Right cardiac atrium (tissue), 5 donors: ENCODE measurements around the gene MDFIC2. TPM values are rescaled to one million over a fixed set of nuclear protein-coding genes. Genes with fewer than 3 reads are reported as not detected.
"Not testable (repeated sequence)": the region's sequence is repeated elsewhere in the genome, so short reads cannot be mapped to it uniquely, and the experiment has no call there.

Experiments used
- ATAC-seq, 2 donors: fragments of 200-7000 bp; cut with Tn5 transposase; one replicate each; pipeline versions ENCODE4 v1.8.0 to v1.9.1; 2020; ENCODE audit warnings: moderate library complexity in 2 of 2, mild to moderate bottlenecking in 1 of 2
- DNase-seq, 3 donors: peaks; one replicate each; pipeline ENCODE4 v3.0.0-alpha.2; 2020
- H3K27ac ChIP-seq: one replicate; pipeline ENCODE4 v1.5.1; 2013; ENCODE audit warnings: mild to moderate bottlenecking, low read length, control low read depth, moderate library complexity
- H3K27me3 ChIP-seq: one replicate; pipeline ENCODE4 v1.6.1; 2013; ENCODE audit not compliant: control insufficient read depth, insufficient read depth
- H3K4me1 ChIP-seq: one replicate; pipeline ENCODE4 v1.6.1; 2013; ENCODE audit warnings: low read length; ENCODE audit not compliant: control insufficient read depth, insufficient read depth
- H3K4me3 ChIP-seq: one replicate; pipeline ENCODE4 v1.5.1; 2013; ENCODE audit warnings: low read length, control low read depth
- H3K9me3 ChIP-seq: one replicate; pipeline ENCODE4 v1.6.1; 2013; ENCODE audit warnings: low read length; ENCODE audit not compliant: control insufficient read depth
- WGBS: extraction: QIAGEN DNeasy Blood & Tissue Kit; methylation state at CpG from one replicate; pipeline ENCODE4 v1.1.7; 2013; 5-methylcytosine and 5-hydroxymethylcytosine counted together
- intact Hi-C, 4 donors: fragments of 100-400 bp; cut with DNase I; formaldehyde crosslinking; loops; one replicate each; pipeline versions ENCODE4 v1.11.0 to v1.14.0; 2022 to 2023
- polyA plus RNA-seq: library from polyadenylated mRNA; stranded (reverse); fragments of 200-250 nt; gene quantifications from one replicate; pipeline ENCODE4 v1.2.3, GENCODE V29; 2013
- total RNA-seq, 4 donors: library from RNA; stranded (reverse); fragmentation: NEBNext Ultra II Directional; extraction: Animal tissue kit (Norgen Biotek cat#: 25700); gene quantifications; one replicate each; pipeline ENCODE4 v1.2.1, GENCODE V29; 2021
- donor health status: healthy with polysubstance abuse.
- donor health status: DM: no; HTN: yes; CAD: no.
- donor health status: DM: no; HTN: no; CAD: no.
- donor health status: DM: no; HTN: yes; CAD: no; lungs with severe emphysema.
- donor health status: DM: yes; HTN: yes; CAD: no.

Gene MDFIC2
- total and polyA plus RNA-seq, 5 donors, result not detected

- Histone ChIP-seq H3K27ac (no peak overlapping the region), H3K4me3 (no peak overlapping the region), H3K27me3 (no peaks in the 10 kb centered on the region), H3K4me1 (no peaks in the 10 kb centered on the region), H3K9me3 (no peaks in the 10 kb centered on the region)
- intact Hi-C loops, result no loop called here
- DNase-seq, result no peak
- WGBS, result 84% methylated on average over 15 of the region's 15 CpGs
- no peak for ATAC-seq
Measured at GRCh38 chr3:70231266-70231701, 81.2 kb downstream of the MDFIC2 start.

- H3K27me3 ChIP-seq, result no peaks in the 10 kb centered on the region
- H3K9me3 ChIP-seq, result no peaks in the 10 kb centered on the region
- no peak for DNase-seq
- WGBS, result 71% methylated on average over 3 of the region's 3 CpGs
- no peak overlapping the region for H3K27ac ChIP-seq
- H3K4me3 ChIP-seq, result no peak overlapping the region
- ATAC-seq, result no peak
- no peaks in the 10 kb centered on the region for H3K4me1 ChIP-seq
- intact Hi-C loops, result no loop called here
Measured at GRCh38 chr3:70227437-70227836, 85.0 kb downstream of the MDFIC2 start.

- intact Hi-C loops, result no loop called here
- ATAC-seq, result no peak
- DNase-seq, result no peak
- no peak overlapping the region for H3K27ac ChIP-seq
- 83% methylated on average over 3 of the region's 3 CpGs for WGBS
- H3K4me1 ChIP-seq, result no peaks in the 10 kb centered on the region
- H3K9me3 ChIP-seq, result no peaks in the 10 kb centered on the region
- H3K4me3 ChIP-seq, result no peak overlapping the region
- H3K27me3 ChIP-seq, result no peaks in the 10 kb centered on the region
Measured at GRCh38 chr3:70225146-70225545, 87.3 kb downstream of the MDFIC2 start.

GRCh38 chr3:70224337-70224736 lies 88.1 kb downstream of the MDFIC2 start:
- H3K27ac ChIP-seq, result no peak overlapping the region
- no peaks in the 10 kb centered on the region for H3K9me3 ChIP-seq
- intact Hi-C loops, result no loop called here
- no peak overlapping the region for H3K4me3 ChIP-seq
- H3K4me1 ChIP-seq, result no peaks in the 10 kb centered on the region
- H3K27me3 ChIP-seq, result no peaks in the 10 kb centered on the region
- DNase-seq (no peak), ATAC-seq (no peak)
- 77% methylated on average over 5 of the region's 5 CpGs for WGBS

- DNase-seq (no peak), ATAC-seq (no peak)
- 59% methylated on average over 3 of the region's 3 CpGs for WGBS
Measured at GRCh38 chr3:70218471-70218870, 94.0 kb downstream of the MDFIC2 start.

GRCh38 chr3:70211274-70211673 lies 101.2 kb downstream of the MDFIC2 start:
- H3K27me3 ChIP-seq, intact Hi-C loops, H3K27ac ChIP-seq, H3K4me1 ChIP-seq, DNase-seq, H3K9me3 ChIP-seq, H3K4me3 ChIP-seq, ATAC-seq: not testable (repeated sequence)

More at GRCh38 chr3:70218471-70218870, 94.0 kb downstream of the MDFIC2 start:
- no peaks in the 10 kb centered on the region for H3K27me3 ChIP-seq
- intact Hi-C loops, result no loop called here
- no peaks in the 10 kb centered on the region for H3K9me3 ChIP-seq
- H3K27ac ChIP-seq, result no peak overlapping the region
- H3K4me1 ChIP-seq, result no peaks in the 10 kb centered on the region
- H3K4me3 ChIP-seq, result no peak overlapping the region

- H3K4me3 ChIP-seq, result no peak overlapping the region
- DNase-seq (no peak), ATAC-seq (no peak)
- intact Hi-C loops, result no loop called here
- H3K27me3 ChIP-seq, result no peaks in the 10 kb centered on the region
- H3K27ac ChIP-seq, result no peak overlapping the region
- H3K9me3 ChIP-seq, result no peaks in the 10 kb centered on the region
- H3K4me1 ChIP-seq, result no peaks in the 10 kb centered on the region
Measured at GRCh38 chr3:70201975-70202374, 110.5 kb downstream of the MDFIC2 start.

GRCh38 chr3:70189884-70190473 lies 122.5 kb downstream of the MDFIC2 start:
- ATAC-seq (no peak), DNase-seq (no peak)
- Histone ChIP-seq H3K4me3 (no peak overlapping the region), H3K27me3 (peaks cover 2% of the 10 kb centered on the region), H3K4me1 (no peaks in the 10 kb centered on the region), H3K27ac (no peak overlapping the region), H3K9me3 (no peaks in the 10 kb centered on the region)
- intact Hi-C loops, result no loop called here

- Histone ChIP-seq H3K27me3 (peaks cover 2% of the 10 kb centered on the region), H3K9me3 (no peaks in the 10 kb centered on the region), H3K4me1 (no peaks in the 10 kb centered on the region), H3K4me3 (no peak overlapping the region), H3K27ac (no peak overlapping the region)
- DNase-seq (no peak), ATAC-seq (no peak)
- 94% methylated on average over 2 of the region's 2 CpGs for WGBS
- intact Hi-C loops, result no loop called here
Measured at GRCh38 chr3:70186221-70186620, 126.2 kb downstream of the MDFIC2 start.

GRCh38 chr3:70185661-70186060 lies 126.8 kb downstream of the MDFIC2 start:
- Histone ChIP-seq H3K27me3 (peaks cover 2% of the 10 kb centered on the region), H3K4me3 (no peak overlapping the region), H3K27ac (no peak overlapping the region), H3K9me3 (no peaks in the 10 kb centered on the region), H3K4me1 (no peaks in the 10 kb centered on the region)
- WGBS, result 97% methylated on average over 1 of the region's 1 CpG
- DNase-seq (no peak), ATAC-seq (no peak)
- intact Hi-C loops, result no loop called here

GRCh38 chr3:70183781-70184504 lies 128.5 kb downstream of the MDFIC2 start:
- Histone ChIP-seq H3K27me3 (peaks cover 2% of the 10 kb centered on the region), H3K9me3 (no peaks in the 10 kb centered on the region), H3K27ac (no peak overlapping the region), H3K4me1 (no peaks in the 10 kb centered on the region), H3K4me3 (no peak overlapping the region)
- ATAC-seq, result no peak
- intact Hi-C loops, result no loop called here
- WGBS, result 64% methylated on average over 8 of the region's 8 CpGs
- DNase-seq, result no peak
